DND-41 (cell line): Measurements from ENCODE around the gene GOLGA1.
A peak's percentile ranks its signal among the peaks of the same experiment; 100 is the strongest.
"Not testable (repeated sequence)": the region's sequence is repeated elsewhere in the genome, so short reads cannot be mapped to it uniquely, and the experiment has no call there.

Source experiments
- ATAC-seq: fragments of 200-7000 bp; cut with Tn5 transposase; 3 replicates; pipeline ENCODE4 v1.9.1; 2021; ENCODE audit warnings: low read depth; ENCODE audit not compliant: insufficient read depth
- DNase-seq: peaks from one replicate; pipeline ENCODE4 v3.0.0-alpha.2; 2020
- H2AFZ ChIP-seq: 2 replicates; pipeline ENCODE4 v1.6.0; 2012; ENCODE audit warnings: low read depth, low read length
- H3K27ac ChIP-seq: 2 replicates; pipeline ENCODE4 v1.5.1; 2012; ENCODE audit warnings: low read length, inconsistent platforms
- H3K27me3 ChIP-seq: fragments of 200-600 bp; sonication (generic); 2 replicates; pipeline ENCODE4 v1.6.0; 2012; ENCODE audit warnings: low read length, mild to moderate bottlenecking, inconsistent platforms; ENCODE audit not compliant: insufficient read depth, poor library complexity
- H3K36me3 ChIP-seq: 2 replicates; pipeline ENCODE4 v1.5.1; 2012; ENCODE audit warnings: low read length, inconsistent platforms; ENCODE audit not compliant: insufficient read depth
- H3K4me1 ChIP-seq: 2 replicates; pipeline ENCODE4 v1.5.1; 2012; ENCODE audit warnings: mild to moderate bottlenecking, low read length; ENCODE audit not compliant: insufficient read depth
- H3K4me2 ChIP-seq: 2 replicates; pipeline ENCODE4 v1.6.0; 2012; ENCODE audit warnings: mild to moderate bottlenecking, moderate library complexity, low read length, inconsistent platforms; ENCODE audit not compliant: insufficient read depth
- H3K4me3 ChIP-seq, 2 experiments: fragments of 200-600 bp in 1 of 2; shearing (Covaris generic) in 1 of 2; 2 replicates each; pipeline ENCODE4 v1.5.1; 2012 to 2016; ENCODE audit warnings: inconsistent platforms in 2 of 2, low read length in 2 of 2, mild to moderate bottlenecking in 2 of 2, low read depth in 1 of 2, moderate library complexity in 1 of 2
- H3K79me2 ChIP-seq: 2 replicates; pipeline ENCODE4 v1.6.0; 2012; ENCODE audit warnings: low read length, inconsistent platforms; ENCODE audit not compliant: insufficient read depth
- H3K9ac ChIP-seq: 2 replicates; pipeline ENCODE4 v1.6.0; 2012; ENCODE audit warnings: low read depth, mild to moderate bottlenecking, inconsistent platforms, low read length, moderate library complexity
- H3K9me3 ChIP-seq: 2 replicates; pipeline ENCODE4 v1.5.1; 2012; ENCODE audit warnings: low read length, moderate library complexity, mild to moderate bottlenecking, inconsistent platforms; ENCODE audit not compliant: insufficient read depth, severe bottlenecking
- H4K20me1 ChIP-seq: 2 replicates; pipeline ENCODE4 v1.6.0; 2012; ENCODE audit warnings: low read length; ENCODE audit not compliant: insufficient read depth
- EZH2 ChIP-seq: IDR thresholded peaks from 3 replicates; pipeline ENCODE4 v1.6.1; 2012; ENCODE audit warnings: borderline replicate concordance, low read depth, mild to moderate bottlenecking, moderate library complexity, low read length, inconsistent platforms; ENCODE audit not compliant: severe bottlenecking
- TF ChIP-seq, protein P1 (sequence below): IDR thresholded peaks from 2 replicates; pipeline ENCODE4 v1.5.1; 2012; ENCODE audit warnings: borderline replicate concordance, low read length, moderate library complexity, mild to moderate bottlenecking; ENCODE audit not compliant: poor library complexity, severe bottlenecking; ENCODE audit errors: extremely low read depth

GOLGA1 gene

DNA sequence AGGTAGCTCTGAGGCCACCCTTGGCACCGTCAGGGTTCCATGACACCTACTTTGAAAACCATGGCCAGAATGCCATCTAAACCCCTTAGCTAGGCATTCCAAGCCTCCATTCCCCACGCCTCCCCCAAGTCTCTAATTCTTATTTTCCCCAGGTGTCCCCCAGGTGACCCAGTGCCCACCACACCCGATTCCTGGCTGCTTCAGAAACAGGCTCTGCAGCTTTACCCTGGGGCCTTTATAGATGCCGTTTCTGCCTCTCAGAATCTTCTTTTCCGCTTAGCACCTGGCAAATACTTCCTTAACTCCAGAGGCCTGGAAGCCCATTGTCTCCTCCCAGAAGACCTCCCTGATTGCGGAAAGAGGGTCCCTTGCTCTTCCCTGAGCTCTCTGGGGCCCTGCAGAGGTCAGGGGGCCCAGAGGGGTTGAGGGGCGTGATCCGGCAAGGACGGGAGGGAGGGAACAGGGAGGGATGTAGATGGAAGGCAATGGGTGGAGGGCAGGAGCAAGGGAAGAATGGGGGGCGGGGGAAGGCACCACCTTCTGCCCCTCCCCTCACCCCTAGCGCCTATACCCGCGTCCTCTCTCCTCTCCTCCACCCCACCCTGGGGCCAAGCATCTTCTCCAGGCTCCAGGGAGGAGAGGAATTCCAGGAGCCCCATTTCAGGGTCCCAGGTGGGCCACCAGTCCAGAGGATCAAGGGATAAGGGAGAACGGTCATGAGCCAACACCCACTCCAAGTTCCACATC is 99.6 kb downstream of the GOLGA1 start:
- Histone ChIP-seq H4K20me1 (no peaks in the 10 kb centered on the region), H3K4me2 (no peak overlapping the region), H3K36me3 (no peaks in the 10 kb centered on the region), H3K27me3 (no peaks in the 10 kb centered on the region), H2AFZ (no peak overlapping the region), H3K27ac (no peak overlapping the region), H3K4me3 (no peak overlapping the region), H3K79me2 (no peaks in the 10 kb centered on the region), H3K4me1 (no peaks in the 10 kb centered on the region), H3K9me3 (no peaks in the 10 kb centered on the region), H3K9ac (no peak overlapping the region)
- DNase-seq: no peak
- ATAC-seq: no peak
- TF ChIP-seq, protein P1, sequence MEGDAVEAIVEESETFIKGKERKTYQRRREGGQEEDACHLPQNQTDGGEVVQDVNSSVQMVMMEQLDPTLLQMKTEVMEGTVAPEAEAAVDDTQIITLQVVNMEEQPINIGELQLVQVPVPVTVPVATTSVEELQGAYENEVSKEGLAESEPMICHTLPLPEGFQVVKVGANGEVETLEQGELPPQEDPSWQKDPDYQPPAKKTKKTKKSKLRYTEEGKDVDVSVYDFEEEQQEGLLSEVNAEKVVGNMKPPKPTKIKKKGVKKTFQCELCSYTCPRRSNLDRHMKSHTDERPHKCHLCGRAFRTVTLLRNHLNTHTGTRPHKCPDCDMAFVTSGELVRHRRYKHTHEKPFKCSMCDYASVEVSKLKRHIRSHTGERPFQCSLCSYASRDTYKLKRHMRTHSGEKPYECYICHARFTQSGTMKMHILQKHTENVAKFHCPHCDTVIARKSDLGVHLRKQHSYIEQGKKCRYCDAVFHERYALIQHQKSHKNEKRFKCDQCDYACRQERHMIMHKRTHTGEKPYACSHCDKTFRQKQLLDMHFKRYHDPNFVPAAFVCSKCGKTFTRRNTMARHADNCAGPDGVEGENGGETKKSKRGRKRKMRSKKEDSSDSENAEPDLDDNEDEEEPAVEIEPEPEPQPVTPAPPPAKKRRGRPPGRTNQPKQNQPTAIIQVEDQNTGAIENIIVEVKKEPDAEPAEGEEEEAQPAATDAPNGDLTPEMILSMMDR: no peak
- TF ChIP-seq EZH2: no peak

DNA sequence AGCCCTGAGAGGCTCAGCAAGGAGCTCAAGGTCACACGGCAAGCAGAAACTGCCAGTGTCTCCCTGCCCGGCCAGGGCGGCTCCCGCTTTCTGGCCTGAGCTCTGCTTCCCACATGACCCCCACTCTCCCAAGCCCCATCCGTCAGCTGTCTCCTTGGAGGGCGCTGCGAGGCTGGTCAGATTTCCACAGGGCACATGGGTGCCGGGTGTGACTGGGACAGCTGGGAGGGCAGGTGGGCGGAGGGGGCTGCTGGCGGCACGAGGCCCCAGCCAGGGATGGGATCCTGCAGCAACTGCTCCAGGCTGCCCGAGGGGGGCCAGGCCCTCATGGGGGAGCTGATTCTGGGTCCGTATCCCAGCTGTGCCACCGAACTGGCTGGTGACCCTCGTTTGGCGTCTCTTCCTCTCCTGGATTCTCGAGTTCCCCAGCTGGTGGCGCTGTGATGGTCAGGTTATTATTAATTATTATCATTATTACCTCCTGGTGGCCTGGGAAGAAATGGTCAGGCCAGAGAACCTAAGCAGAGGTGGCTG is 100.5 kb downstream of the GOLGA1 start:
- H3K36me3 ChIP-seq: no peaks in the 10 kb centered on the region
- H4K20me1 ChIP-seq: no peaks in the 10 kb centered on the region
- H3K4me1 ChIP-seq: no peaks in the 10 kb centered on the region
- H3K79me2 ChIP-seq: no peaks in the 10 kb centered on the region
- H3K27me3 ChIP-seq: no peaks in the 10 kb centered on the region
- no peak overlapping the region for H3K9ac ChIP-seq
- ATAC-seq (no peak), DNase-seq (no peak)
- no peak overlapping the region for H3K4me2 ChIP-seq
- no peak overlapping the region for H3K4me3 ChIP-seq
- no peaks in the 10 kb centered on the region for H3K9me3 ChIP-seq
- H2AFZ ChIP-seq: no peak overlapping the region
- TF ChIP-seq, protein P1: peak; percentile 49
- no peak for TF ChIP-seq EZH2
- no peak overlapping the region for H3K27ac ChIP-seq

GRCh38 chr9:124839612-124840299 is 101.1 kb downstream of the GOLGA1 start:
- Histone ChIP-seq H3K4me2 (no peak overlapping the region), H3K4me3 (no peak overlapping the region), H3K4me1 (no peaks in the 10 kb centered on the region), H3K27me3 (no peaks in the 10 kb centered on the region), H3K27ac (no peak overlapping the region), H3K9me3 (no peaks in the 10 kb centered on the region), H3K9ac (no peak overlapping the region), H3K79me2 (no peaks in the 10 kb centered on the region), H2AFZ (no peak overlapping the region), H4K20me1 (no peaks in the 10 kb centered on the region), H3K36me3 (no peaks in the 10 kb centered on the region)
- DNase-seq (no peak), ATAC-seq (peak; percentile 59; the same call in 2 of the 3 replicates)
- TF ChIP-seq, protein P1: peak; percentile 45
- TF ChIP-seq EZH2: no peak

DNA sequence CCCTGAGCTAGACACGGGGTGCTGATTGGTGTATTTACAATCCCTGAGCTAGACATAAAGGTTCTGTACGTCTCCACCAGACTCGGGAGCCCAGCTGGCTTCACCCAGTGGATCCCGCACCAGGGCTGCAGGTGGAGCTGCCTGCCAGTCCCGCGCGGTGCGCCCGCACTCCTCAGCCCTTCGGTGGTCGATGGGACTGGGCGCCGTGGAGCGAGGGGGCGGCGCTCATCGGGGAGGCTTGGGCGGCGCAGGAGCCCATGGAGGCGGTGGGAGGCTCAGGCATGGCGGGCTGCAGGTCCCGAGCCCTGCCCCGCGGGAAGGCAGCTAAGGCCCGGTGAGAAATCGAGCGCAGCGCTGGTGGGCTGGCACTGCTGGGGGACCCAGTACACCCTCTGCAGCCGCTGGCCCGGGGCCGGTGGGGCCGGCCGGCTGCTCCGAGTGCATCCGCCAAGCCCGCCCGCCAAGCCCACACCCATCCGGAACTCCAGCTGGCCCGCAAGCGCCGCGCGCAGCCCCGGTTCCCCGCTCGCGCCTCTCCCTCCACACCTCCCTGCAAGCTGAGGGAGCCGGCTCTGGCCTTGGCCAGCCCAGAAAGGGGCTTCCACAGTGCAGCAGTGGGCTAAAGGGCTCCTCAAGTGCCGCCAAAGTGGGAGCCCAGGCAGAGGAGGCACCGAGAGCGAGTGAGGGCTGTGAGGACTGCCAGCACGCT is 102.2 kb downstream of the GOLGA1 start:
- H3K27ac ChIP-seq, H3K4me1 ChIP-seq, H3K9ac ChIP-seq, H2AFZ ChIP-seq, H3K4me2 ChIP-seq, DNase-seq, H3K4me3 ChIP-seq, H3K27me3 ChIP-seq, H4K20me1 ChIP-seq, ATAC-seq, H3K9me3 ChIP-seq, H3K79me2 ChIP-seq, H3K36me3 ChIP-seq: not testable (repeated sequence)

DNA sequence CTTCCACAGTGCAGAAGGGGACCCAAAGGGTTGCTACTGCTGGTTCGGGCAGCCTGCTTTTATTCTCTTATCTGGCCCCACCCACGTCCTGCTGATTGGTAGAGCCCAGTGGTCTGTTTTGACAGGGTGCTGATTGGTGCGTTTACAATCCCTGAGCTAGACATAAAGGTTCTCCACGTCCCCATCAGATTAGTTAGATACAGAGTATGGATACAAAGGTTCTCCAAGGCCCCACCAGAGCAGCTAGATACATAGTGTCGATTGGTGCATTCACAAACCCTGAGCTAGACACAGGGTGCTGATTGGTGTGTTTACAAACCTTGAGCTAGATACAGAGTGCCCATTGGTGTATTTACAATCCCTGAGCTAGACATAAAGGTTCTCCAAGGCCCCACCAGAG is 102.8 kb downstream of the GOLGA1 start:
- not testable (repeated sequence) for H3K27ac ChIP-seq, H3K9ac ChIP-seq, H3K9me3 ChIP-seq, H2AFZ ChIP-seq, H3K4me1 ChIP-seq, H3K79me2 ChIP-seq, H3K36me3 ChIP-seq, H3K4me2 ChIP-seq, DNase-seq, ATAC-seq, H3K4me3 ChIP-seq, H4K20me1 ChIP-seq, H3K27me3 ChIP-seq
